Stimulated activated CD4-positive, alpha-beta T cell treated with anti-CD3 and anti-CD28 coated beads, Interleukin-12 subunit alpha, Interleukin-12 subunit beta, amount 100 ng/mL, for 48 hours (primary cell): ENCODE measurements around the gene TMEM156.

ENCODE experiments used
- DNase-seq, 3 donors: peaks; one replicate each; pipeline ENCODE4 v3.0.0-alpha.2; 2020; ENCODE audit warnings: low read depth in 2 of 3, low spot score in 1 of 3

The TMEM156 gene

GRCh38 chr4:38928568-38928967, 103.6 kb downstream of the TMEM156 start:
- no peak for DNase-seq

GRCh38 chr4:38926896-38927295, 105.3 kb downstream of the TMEM156 start:
- no peak for DNase-seq

GRCh38 chr4:38925492-38926413, 106.5 kb downstream of the TMEM156 start:
- no peak for DNase-seq

GRCh38 chr4:38924353-38924752, 107.9 kb downstream of the TMEM156 start:
- no peak for DNase-seq

- no peak for DNase-seq
These were observed 108.5 kb downstream of the TMEM156 start for GRCh38 chr4:38923746-38924145.

GRCh38 chr4:38921151-38921550, 111.1 kb downstream of the TMEM156 start:
- DNase-seq = no peak

GRCh38 chr4:38920677-38921076, 111.5 kb downstream of the TMEM156 start:
- no peak for DNase-seq

GRCh38 chr4:38920186-38920585, 112.0 kb downstream of the TMEM156 start:
- DNase-seq = no peak

- no peak for DNase-seq
These were observed 112.7 kb downstream of the TMEM156 start for GRCh38 chr4:38919494-38919893.

GRCh38 chr4:38917481-38918025, 114.7 kb downstream of the TMEM156 start:
- no peak for DNase-seq
